HUES48 (cell line): ENCODE measurements around the gene TCFL5.
"Not testable (repeated sequence)": the region's sequence is repeated elsewhere in the genome, so short reads cannot be mapped to it uniquely, and the experiment has no call there.

Experiments used
- H3K27ac ChIP-seq: one replicate; pipeline ENCODE4 v1.7.0; 2013; ENCODE audit warnings: low read depth, low read length, inconsistent platforms
- H3K27me3 ChIP-seq: 2 replicates; pipeline ENCODE4 v1.6.1; 2013; ENCODE audit warnings: mild to moderate bottlenecking, low read length; ENCODE audit not compliant: control insufficient read depth, insufficient read depth
- H3K36me3 ChIP-seq: 2 replicates; pipeline ENCODE4 v1.6.1; 2013; ENCODE audit warnings: low read length; ENCODE audit not compliant: control insufficient read depth, insufficient read depth
- H3K4me1 ChIP-seq: 2 replicates; pipeline ENCODE4 v1.6.1; 2013; ENCODE audit warnings: mild to moderate bottlenecking, low read length; ENCODE audit not compliant: control insufficient read depth, insufficient read depth
- H3K4me3 ChIP-seq: 2 replicates; pipeline ENCODE4 v1.5.1; 2013; ENCODE audit warnings: mild to moderate bottlenecking, low read depth, low read length
- H3K9ac ChIP-seq: 2 replicates; pipeline ENCODE4 v1.6.1; 2013; ENCODE audit warnings: mild to moderate bottlenecking, low read depth, low read length, moderate library complexity
- H3K9me3 ChIP-seq: 2 replicates; pipeline ENCODE4 v1.6.1; 2013; ENCODE audit warnings: low read length; ENCODE audit not compliant: control insufficient read depth, insufficient read depth

TCFL5 gene

GRCh38 chr20:62848917-62849316 is 12.7 kb downstream of the TCFL5 start:
- not testable (repeated sequence) for H3K9ac ChIP-seq, H3K27me3 ChIP-seq, H3K27ac ChIP-seq, H3K4me3 ChIP-seq, H3K9me3 ChIP-seq, H3K4me1 ChIP-seq
- peaks cover 57% of the 10 kb centered on the region for H3K36me3 ChIP-seq

- Histone ChIP-seq H3K9me3 (no peaks in the 10 kb centered on the region), H3K27me3 (no peaks in the 10 kb centered on the region), H3K27ac (no peak overlapping the region), H3K4me3 (no peak overlapping the region), H3K36me3 (peaks cover 37% of the 10 kb centered on the region), H3K9ac (no peak overlapping the region), H3K4me1 (no peaks in the 10 kb centered on the region)
Measured at GRCh38 chr20:62846166-62846890, 15.3 kb downstream of the TCFL5 start.

GRCh38 chr20:62845416-62846160 is 16.0 kb downstream of the TCFL5 start:
- no peaks in the 10 kb centered on the region for H3K9me3 ChIP-seq
- H3K4me3 ChIP-seq: no peak overlapping the region
- no peak overlapping the region for H3K27ac ChIP-seq
- H3K9ac ChIP-seq: no peak overlapping the region
- no peaks in the 10 kb centered on the region for H3K27me3 ChIP-seq
- peaks cover 36% of the 10 kb centered on the region for H3K36me3 ChIP-seq
- H3K4me1 ChIP-seq: no peaks in the 10 kb centered on the region

- no peak overlapping the region for H3K9ac ChIP-seq
- H3K27me3 ChIP-seq: no peaks in the 10 kb centered on the region
- no peaks in the 10 kb centered on the region for H3K4me1 ChIP-seq
- no peak overlapping the region for H3K27ac ChIP-seq
- no peak overlapping the region for H3K4me3 ChIP-seq
- H3K9me3 ChIP-seq: no peaks in the 10 kb centered on the region
- peaks cover 36% of the 10 kb centered on the region for H3K36me3 ChIP-seq
Measured at GRCh38 chr20:62844182-62844581, 17.4 kb downstream of the TCFL5 start.

GRCh38 chr20:62843656-62844055 is 18.0 kb downstream of the TCFL5 start:
- Histone ChIP-seq H3K9ac (no peak overlapping the region), H3K36me3 (peaks cover 37% of the 10 kb centered on the region), H3K4me3 (no peak overlapping the region), H3K4me1 (no peaks in the 10 kb centered on the region), H3K27me3 (no peaks in the 10 kb centered on the region), H3K9me3 (no peaks in the 10 kb centered on the region), H3K27ac (no peak overlapping the region)

- peaks cover 44% of the 10 kb centered on the region for H3K36me3 ChIP-seq
- no peak overlapping the region for H3K9ac ChIP-seq
- no peaks in the 10 kb centered on the region for H3K27me3 ChIP-seq
- H3K4me3 ChIP-seq: no peak overlapping the region
- H3K27ac ChIP-seq: no peak overlapping the region
- no peaks in the 10 kb centered on the region for H3K4me1 ChIP-seq
- H3K9me3 ChIP-seq: no peaks in the 10 kb centered on the region
Measured at GRCh38 chr20:62841705-62842212, 19.9 kb downstream of the TCFL5 start.

- H3K27me3 ChIP-seq: no peaks in the 10 kb centered on the region
- no peaks in the 10 kb centered on the region for H3K4me1 ChIP-seq
- no peak overlapping the region for H3K9ac ChIP-seq
- H3K27ac ChIP-seq: no peak overlapping the region
- H3K4me3 ChIP-seq: no peak overlapping the region
- peaks cover 38% of the 10 kb centered on the region for H3K36me3 ChIP-seq
- no peaks in the 10 kb centered on the region for H3K9me3 ChIP-seq
Measured at GRCh38 chr20:62840244-62841197, 21.1 kb downstream of the TCFL5 start.

- Histone ChIP-seq H3K9me3 (no peaks in the 10 kb centered on the region), H3K27me3 (no peaks in the 10 kb centered on the region), H3K36me3 (peaks cover 34% of the 10 kb centered on the region), H3K27ac (no peak overlapping the region), H3K4me1 (no peaks in the 10 kb centered on the region), H3K9ac (no peak overlapping the region), H3K4me3 (no peak overlapping the region)
Measured at GRCh38 chr20:62839816-62840215, 21.8 kb downstream of the TCFL5 start.

- Histone ChIP-seq H3K9ac (no peak overlapping the region), H3K27ac (no peak overlapping the region)
Measured at GRCh38 chr20:62839261-62839660, 22.4 kb downstream of the TCFL5 start.

GRCh38 chr20:62838128-62838891 is 23.3 kb downstream of the TCFL5 start:
- no peaks in the 10 kb centered on the region for H3K9me3 ChIP-seq
- peaks cover 31% of the 10 kb centered on the region for H3K36me3 ChIP-seq
- no peak overlapping the region for H3K4me3 ChIP-seq
- H3K4me1 ChIP-seq: no peaks in the 10 kb centered on the region
- H3K27ac ChIP-seq: no peak overlapping the region
- no peak overlapping the region for H3K9ac ChIP-seq
- H3K27me3 ChIP-seq: no peaks in the 10 kb centered on the region

More at GRCh38 chr20:62839261-62839660, 22.4 kb downstream of the TCFL5 start:
- Histone ChIP-seq H3K4me3 (no peak overlapping the region), H3K4me1 (no peaks in the 10 kb centered on the region), H3K27me3 (no peaks in the 10 kb centered on the region), H3K36me3 (peaks cover 34% of the 10 kb centered on the region), H3K9me3 (no peaks in the 10 kb centered on the region)
